ENCODE data around the gene MYBPC3.

The MYBPC3 gene

GRCh38 chr11:47358731-47359051 lies 6.2 kb upstream of the MYBPC3 start:
- no peak overlapping the region for H3K4me3 ChIP-seq (ENCODE audit: low read depth, low read length)
- no peak for DNase-seq (ENCODE audit: low read depth)
- TF ChIP-seq, protein P1, sequence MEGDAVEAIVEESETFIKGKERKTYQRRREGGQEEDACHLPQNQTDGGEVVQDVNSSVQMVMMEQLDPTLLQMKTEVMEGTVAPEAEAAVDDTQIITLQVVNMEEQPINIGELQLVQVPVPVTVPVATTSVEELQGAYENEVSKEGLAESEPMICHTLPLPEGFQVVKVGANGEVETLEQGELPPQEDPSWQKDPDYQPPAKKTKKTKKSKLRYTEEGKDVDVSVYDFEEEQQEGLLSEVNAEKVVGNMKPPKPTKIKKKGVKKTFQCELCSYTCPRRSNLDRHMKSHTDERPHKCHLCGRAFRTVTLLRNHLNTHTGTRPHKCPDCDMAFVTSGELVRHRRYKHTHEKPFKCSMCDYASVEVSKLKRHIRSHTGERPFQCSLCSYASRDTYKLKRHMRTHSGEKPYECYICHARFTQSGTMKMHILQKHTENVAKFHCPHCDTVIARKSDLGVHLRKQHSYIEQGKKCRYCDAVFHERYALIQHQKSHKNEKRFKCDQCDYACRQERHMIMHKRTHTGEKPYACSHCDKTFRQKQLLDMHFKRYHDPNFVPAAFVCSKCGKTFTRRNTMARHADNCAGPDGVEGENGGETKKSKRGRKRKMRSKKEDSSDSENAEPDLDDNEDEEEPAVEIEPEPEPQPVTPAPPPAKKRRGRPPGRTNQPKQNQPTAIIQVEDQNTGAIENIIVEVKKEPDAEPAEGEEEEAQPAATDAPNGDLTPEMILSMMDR (IDR thresholded peaks at IDR 0.05; ENCODE audit: insufficient read depth, low read depth, low read length, missing control alignments), result no peak

DNA sequence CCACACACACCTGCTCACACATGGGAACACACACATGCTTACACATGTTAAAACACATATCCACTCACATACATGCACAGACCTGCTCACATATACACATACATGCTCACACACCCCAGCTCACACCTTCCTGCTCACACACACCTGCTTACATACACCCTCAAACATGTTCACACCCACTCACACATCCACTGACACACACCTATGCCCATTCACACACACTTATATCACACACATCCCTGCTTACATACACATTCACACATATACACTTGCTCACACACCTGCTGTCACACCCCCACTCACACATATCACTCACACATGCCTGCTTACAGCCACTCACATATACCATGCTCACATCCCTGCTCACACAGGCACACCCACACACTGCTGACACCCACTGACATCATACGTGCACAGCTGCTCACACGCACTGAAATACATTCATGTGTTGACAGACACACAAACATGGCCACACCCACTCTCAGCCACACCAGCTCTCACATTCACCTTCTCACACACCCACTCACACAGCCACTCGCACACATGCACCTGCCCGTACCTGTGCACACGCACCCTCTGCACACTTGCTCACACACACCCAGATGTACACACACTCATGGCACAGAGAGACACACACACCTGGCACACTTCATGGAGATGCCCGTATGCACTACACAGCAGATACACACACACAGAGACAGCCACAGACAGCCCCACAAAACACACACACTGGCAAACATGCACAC lies 5.7 kb upstream of the MYBPC3 start:
- DNase-seq (ENCODE audit: low read depth), result no peak
- no peak overlapping the region for H3K4me3 ChIP-seq (ENCODE audit: low read depth, low read length)
- TF ChIP-seq, protein P1 (IDR thresholded peaks at IDR 0.05; ENCODE audit: insufficient read depth, low read depth, low read length, missing control alignments), result no peak

- H3K4me3 ChIP-seq (ENCODE audit: low read depth, low read length), result no peak overlapping the region
- no peak for DNase-seq (ENCODE audit: low read depth)
- TF ChIP-seq, protein P1 (IDR thresholded peaks at IDR 0.05; ENCODE audit: insufficient read depth, low read depth, low read length, missing control alignments), result no peak
Measured at GRCh38 chr11:47356998-47357329, 4.5 kb upstream of the MYBPC3 start.

- TF ChIP-seq, protein P1 (IDR thresholded peaks at IDR 0.05; ENCODE audit: insufficient read depth, low read depth, low read length, missing control alignments), result no peak
- DNase-seq (ENCODE audit: low read depth), result no peak
- no peak overlapping the region for H3K4me3 ChIP-seq (ENCODE audit: low read depth, low read length)
Measured at GRCh38 chr11:47356129-47356997, 3.9 kb upstream of the MYBPC3 start.

GRCh38 chr11:47355283-47356128 lies 3.0 kb upstream of the MYBPC3 start:
- DNase-seq (ENCODE audit: low read depth), result peak; percentile 44
- TF ChIP-seq, protein P1 (IDR thresholded peaks at IDR 0.05; ENCODE audit: insufficient read depth, low read depth, low read length, missing control alignments), result peak; percentile 23
- no peak overlapping the region for H3K4me3 ChIP-seq (ENCODE audit: low read depth, low read length)

- TF ChIP-seq, protein P1 (IDR thresholded peaks at IDR 0.05; ENCODE audit: insufficient read depth, low read depth, low read length, missing control alignments), result no peak
- DNase-seq (ENCODE audit: low read depth), result no peak
- no peak overlapping the region for H3K4me3 ChIP-seq (ENCODE audit: low read depth, low read length)
Measured at GRCh38 chr11:47354913-47355282, 2.4 kb upstream of the MYBPC3 start.
